ENCODE measurements around the gene ABLIM3. TPM values are rescaled to one million over a fixed set of nuclear protein-coding genes. Genes with fewer than 3 reads are reported as not detected.

ABLIM3 gene
- total RNA-seq, 1 donor: 24.9 TPM

GRCh38 chr5:149153751-149154610 lies 12.7 kb downstream of the ABLIM3 start:
- peak; percentile 84 for DNase-seq (ENCODE audit: low read depth)

GRCh38 chr5:149154650-149155049 lies 13.4 kb downstream of the ABLIM3 start:
- no peak for TF ChIP-seq CTCF (IDR thresholded peaks at IDR 0.05; ENCODE audit: insufficient read depth, low read length)
- no peak overlapping the region for H3K4me3 ChIP-seq (ENCODE audit: low read depth, low read length)
- no peak for DNase-seq (ENCODE audit: low read depth)

More at GRCh38 chr5:149153751-149154610, 12.7 kb downstream of the ABLIM3 start:
- no peak for TF ChIP-seq CTCF (IDR thresholded peaks at IDR 0.05; ENCODE audit: insufficient read depth, low read length)
- no peak overlapping the region for H3K4me3 ChIP-seq (ENCODE audit: low read depth, low read length)

GRCh38 chr5:149156435-149157083 lies 15.3 kb downstream of the ABLIM3 start:
- DNase-seq (ENCODE audit: low read depth): no peak
- no peak overlapping the region for H3K4me3 ChIP-seq (ENCODE audit: low read depth, low read length)
- no peak for TF ChIP-seq CTCF (IDR thresholded peaks at IDR 0.05; ENCODE audit: insufficient read depth, low read length)

- no peak for TF ChIP-seq CTCF (IDR thresholded peaks at IDR 0.05; ENCODE audit: insufficient read depth, low read length)
- DNase-seq (ENCODE audit: low read depth): no peak
- H3K4me3 ChIP-seq (ENCODE audit: low read depth, low read length): no peak overlapping the region
These were observed 16.0 kb downstream of the ABLIM3 start for GRCh38 chr5:149157330-149157729.

GRCh38 chr5:149160291-149160787 lies 19.0 kb downstream of the ABLIM3 start:
- no peak overlapping the region for H3K4me3 ChIP-seq (ENCODE audit: low read depth, low read length)
- DNase-seq (ENCODE audit: low read depth): no peak
- TF ChIP-seq CTCF (IDR thresholded peaks at IDR 0.05; ENCODE audit: insufficient read depth, low read length): no peak

- no peak for TF ChIP-seq CTCF (IDR thresholded peaks at IDR 0.05; ENCODE audit: insufficient read depth, low read length)
- no peak for DNase-seq (ENCODE audit: low read depth)
- H3K4me3 ChIP-seq (ENCODE audit: low read depth, low read length): no peak overlapping the region
These were observed 19.9 kb downstream of the ABLIM3 start for GRCh38 chr5:149161026-149161687.
